ENCODE data around the gene RNF187. TPM values are rescaled to one million over a fixed set of nuclear protein-coding genes. Genes with fewer than 3 reads are reported as not detected.

The RNF187 gene
- 130 and 134 TPM in 2 replicates for total RNA-seq

- intact Hi-C loops (cut with micrococcal nuclease): loop anchor here (1.0 to 2.0 kb wide), 6 partner anchors 23 to 1579 kb away; partner anchors contain the start of genes ARF1, GALNT2 and TRIM11
Observed at GRCh38 chr1:228487336-228488124, at the start of gene RNF187. Gene RNF187 (plus strand): TSS chr1:228487382.

- intact Hi-C loops (cut with micrococcal nuclease): no loop called here
Observed at GRCh38 chr1:228437424-228437962, 49.7 kb upstream of the RNF187 start.

GRCh38 chr1:228438266-228438665, 48.9 kb upstream of the RNF187 start:
- intact Hi-C loops (cut with micrococcal nuclease): no loop called here

GRCh38 chr1:228440761-228441500, 46.3 kb upstream of the RNF187 start:
- intact Hi-C loops (cut with micrococcal nuclease): no loop called here

DNA sequence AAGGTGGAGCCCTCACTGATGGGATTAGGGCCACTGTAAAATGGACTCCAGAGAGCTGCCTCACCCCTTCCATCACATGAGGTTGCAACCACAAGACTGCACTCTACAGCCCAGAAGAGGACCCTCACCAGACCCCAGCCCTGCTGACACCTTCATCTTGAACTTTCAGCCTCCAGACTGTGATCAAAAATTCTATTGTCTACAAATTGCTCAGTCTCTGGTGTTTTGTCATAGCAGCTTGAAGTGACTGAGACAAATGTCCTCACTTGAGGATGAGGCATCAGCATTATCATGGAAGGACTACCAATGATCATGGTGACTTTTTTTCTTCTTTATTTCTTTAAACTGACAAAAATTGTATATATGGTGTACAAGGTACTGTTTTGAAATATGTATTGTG, 43.8 kb upstream of the RNF187 start:
- intact Hi-C loops (cut with micrococcal nuclease): no loop called here

GRCh38 chr1:228445490-228445842, 41.7 kb upstream of the RNF187 start:
- intact Hi-C loops (cut with micrococcal nuclease): no loop called here

DNA sequence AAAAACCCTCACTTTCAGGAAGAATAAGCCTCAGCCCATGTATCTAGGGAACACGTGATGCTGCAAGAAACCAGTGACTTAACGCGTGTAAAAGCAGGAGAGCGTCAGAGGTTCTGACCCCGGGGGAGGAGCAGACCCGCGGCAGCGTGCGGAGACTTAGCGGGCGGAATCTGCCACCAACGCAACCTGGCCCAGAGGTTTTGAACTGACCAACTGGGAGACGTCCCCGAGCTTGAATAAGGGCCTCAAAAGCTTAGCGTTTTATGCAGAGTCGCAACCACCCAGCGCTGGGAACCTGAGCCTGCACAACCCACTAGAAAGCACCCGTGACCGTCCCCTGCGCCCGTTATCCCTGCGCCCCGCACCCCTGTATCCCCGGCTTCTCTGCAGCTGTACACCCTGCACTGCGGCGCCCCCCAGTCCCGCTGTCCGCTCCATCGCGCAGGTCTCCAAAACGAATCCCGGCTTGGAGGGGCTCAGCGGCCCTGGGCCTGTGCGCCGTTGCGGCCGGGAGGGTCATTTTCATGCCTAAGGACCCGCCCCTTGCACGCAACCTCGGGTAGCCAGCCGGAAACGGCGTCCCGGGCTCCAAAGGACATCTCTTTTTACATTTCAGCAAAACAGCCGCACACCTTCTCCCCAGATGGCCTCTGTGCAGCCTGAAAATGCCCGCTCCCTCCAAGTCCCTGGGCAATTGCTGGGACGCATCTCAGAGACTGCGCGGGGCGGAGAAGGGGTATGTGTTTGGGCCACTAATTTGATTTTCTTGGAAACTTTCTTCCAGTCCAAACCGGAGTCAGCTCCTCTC, 41.1 kb upstream of the RNF187 start:
- intact Hi-C loops (cut with micrococcal nuclease): no loop called here

DNA sequence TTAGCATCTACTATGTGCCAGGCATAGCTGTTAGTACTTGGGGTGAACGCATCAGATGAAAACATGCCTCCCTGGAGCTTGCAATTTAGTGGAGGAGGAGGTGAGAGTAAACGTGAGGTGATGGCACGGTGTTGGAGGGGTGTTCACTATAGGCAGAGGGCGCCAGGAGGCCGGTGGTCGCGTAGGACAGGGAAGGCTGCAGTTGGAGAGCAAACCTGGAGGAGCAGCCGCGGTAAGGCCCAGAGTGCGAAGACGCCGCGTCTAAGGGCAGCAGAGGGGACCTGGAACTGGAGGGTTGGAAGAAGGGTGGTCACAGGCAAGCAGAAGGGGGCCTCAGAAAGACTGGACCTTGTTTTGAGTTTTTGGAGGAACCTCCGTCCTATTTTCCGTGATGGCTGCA, 40.3 kb upstream of the RNF187 start:
- intact Hi-C loops (cut with micrococcal nuclease): no loop called here

- intact Hi-C loops (cut with micrococcal nuclease): no loop called here
Observed at GRCh38 chr1:228448372-228448771, 38.8 kb upstream of the RNF187 start.

- intact Hi-C loops (cut with micrococcal nuclease): no loop called here
Observed at GRCh38 chr1:228450200-228450599, 37.0 kb upstream of the RNF187 start.

- intact Hi-C loops (cut with micrococcal nuclease): no loop called here
Observed at GRCh38 chr1:228452194-228453021, 34.8 kb upstream of the RNF187 start.

DNA sequence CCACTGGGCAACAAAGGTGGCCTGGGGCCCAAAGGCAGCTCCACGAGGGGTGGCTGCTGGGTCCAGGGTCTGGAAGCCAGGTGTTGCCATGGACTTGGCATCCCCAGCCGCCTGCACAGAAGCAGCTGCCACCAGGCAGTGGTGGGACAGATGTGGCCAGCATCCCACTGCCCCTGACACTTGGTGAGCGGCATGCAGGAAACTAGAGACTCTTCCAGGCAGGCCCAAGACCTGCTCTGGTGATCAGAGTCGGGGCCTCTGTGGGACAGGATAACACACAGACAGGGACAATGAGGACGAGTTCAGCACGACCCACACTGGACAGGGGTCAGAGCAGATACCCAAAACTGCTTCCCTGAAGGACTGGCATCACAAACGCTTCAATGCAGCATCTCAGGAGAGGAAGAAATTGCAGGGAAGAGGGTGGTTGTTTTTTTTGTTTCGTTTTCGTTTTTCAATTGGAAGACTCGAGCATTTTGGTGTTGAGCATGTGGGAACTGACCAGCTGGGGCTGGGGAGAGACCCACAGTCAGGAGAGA, 34.1 kb upstream of the RNF187 start:
- intact Hi-C loops (cut with micrococcal nuclease): no loop called here

- intact Hi-C loops (cut with micrococcal nuclease): no loop called here
Observed at GRCh38 chr1:228453614-228454013, 33.6 kb upstream of the RNF187 start.

DNA sequence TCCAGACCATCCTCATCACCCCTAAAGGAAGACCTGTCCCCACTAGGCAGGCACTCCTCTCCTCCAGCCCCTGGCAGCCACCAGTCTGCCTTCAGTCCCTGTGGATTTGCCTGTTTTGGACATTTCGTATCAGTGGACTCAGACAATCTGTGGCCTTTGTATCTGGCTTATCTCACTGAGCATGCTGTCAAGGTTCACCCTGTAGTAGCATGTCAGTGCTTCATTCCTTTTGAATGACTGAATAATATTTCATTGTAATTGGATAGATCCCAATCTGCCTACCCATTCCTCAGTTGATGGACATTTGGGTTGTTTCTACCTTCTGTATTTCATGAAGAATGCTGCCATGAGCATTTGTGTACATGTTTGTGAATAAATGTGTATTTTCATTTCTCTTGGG, 32.9 kb upstream of the RNF187 start:
- intact Hi-C loops (cut with micrococcal nuclease): no loop called here

GRCh38 chr1:228455715-228456114, 31.5 kb upstream of the RNF187 start:
- intact Hi-C loops (cut with micrococcal nuclease): loop anchor here (2.0 to 5.0 kb wide), 4 partner anchors 77 to 373 kb away; partner anchors contain the start of gene ARF1

- intact Hi-C loops (cut with micrococcal nuclease): loop anchor here (1.0 to 5.0 kb wide), 9 partner anchors 10 to 374 kb away; partner anchors contain the start of genes ARF1, GUK1 and RNF187
Observed at GRCh38 chr1:228456252-228457016, 30.7 kb upstream of the RNF187 start.

DNA sequence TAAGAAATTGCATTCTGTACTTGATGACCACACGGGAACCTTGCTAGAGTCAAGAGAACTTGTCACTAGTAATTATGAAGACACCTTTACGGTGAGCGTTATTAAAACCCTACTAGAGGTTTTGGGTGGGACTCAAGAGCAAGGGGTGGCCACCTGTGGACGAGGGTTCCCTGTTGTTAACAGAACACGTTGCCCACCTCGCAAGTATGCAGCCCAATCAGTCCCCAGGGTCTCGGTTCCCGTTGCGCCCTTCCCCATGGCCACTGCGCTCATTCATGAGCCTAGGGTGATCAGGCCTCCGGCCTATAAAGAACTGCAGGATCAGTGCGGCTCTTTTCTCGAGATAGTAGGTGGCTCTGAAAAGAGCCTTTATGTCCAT, 30.2 kb upstream of the RNF187 start:
- intact Hi-C loops (cut with micrococcal nuclease): loop anchor here (1.0 to 5.0 kb wide), 9 partner anchors 9 to 375 kb away; partner anchors contain the start of genes ARF1, GUK1 and RNF187

DNA sequence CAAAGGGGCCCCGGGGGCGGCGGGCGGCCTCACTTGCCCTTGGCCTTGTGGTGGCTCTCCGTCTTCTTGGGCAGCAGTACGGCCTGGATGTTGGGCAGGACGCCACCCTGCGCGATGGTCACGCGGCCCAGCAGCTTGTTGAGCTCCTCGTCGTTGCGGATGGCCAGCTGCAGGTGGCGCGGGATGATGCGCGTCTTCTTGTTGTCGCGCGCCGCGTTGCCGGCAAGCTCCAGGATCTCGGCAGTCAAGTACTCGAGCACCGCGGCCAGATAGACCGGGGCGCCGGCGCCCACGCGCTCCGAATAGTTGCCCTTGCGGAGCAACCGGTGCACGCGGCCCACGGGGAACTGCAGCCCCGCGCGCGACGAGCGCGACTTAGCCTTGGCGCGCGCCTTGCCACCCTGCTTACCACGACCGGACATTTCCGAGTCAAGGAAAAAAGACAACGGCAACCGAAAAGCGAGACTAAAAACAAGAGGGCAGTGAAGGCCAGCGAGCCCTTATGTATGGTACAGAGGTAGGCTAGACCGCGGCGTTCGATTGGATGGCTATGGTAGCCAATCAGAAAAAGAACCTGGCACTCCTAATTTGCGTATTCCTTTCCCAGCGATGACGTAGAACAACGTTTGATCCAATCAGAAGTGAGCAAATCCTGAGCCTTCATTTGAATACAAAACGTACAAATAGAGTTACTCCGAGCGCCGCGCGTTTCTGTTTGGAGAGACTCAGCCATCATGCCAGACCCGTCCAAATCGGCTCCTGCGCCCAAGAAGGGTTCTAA, 29.6 kb upstream of the RNF187 start:
- intact Hi-C loops (cut with micrococcal nuclease): loop anchor here (1.0 to 5.0 kb wide), 9 partner anchors 9 to 375 kb away; partner anchors contain the start of genes ARF1, GUK1 and RNF187
